HG03342 (cell line): ENCODE results near the gene GALNT17.
"Not testable (repeated sequence)": the region's sequence is repeated elsewhere in the genome, so short reads cannot be mapped to it uniquely, and the experiment has no call there.

Experiments used
- ATAC-seq: cut with Tn5 transposase; IDR thresholded peaks from one replicate; pipeline ENCODE4 v1.9.1; 2021; ENCODE audit warnings: mild to moderate bottlenecking, moderate library complexity; ENCODE audit not compliant: unreplicated experiment

GALNT17 gene

GRCh38 chr7:71229699-71230098, 97.8 kb downstream of the GALNT17 start:
- no peak for ATAC-seq

DNA sequence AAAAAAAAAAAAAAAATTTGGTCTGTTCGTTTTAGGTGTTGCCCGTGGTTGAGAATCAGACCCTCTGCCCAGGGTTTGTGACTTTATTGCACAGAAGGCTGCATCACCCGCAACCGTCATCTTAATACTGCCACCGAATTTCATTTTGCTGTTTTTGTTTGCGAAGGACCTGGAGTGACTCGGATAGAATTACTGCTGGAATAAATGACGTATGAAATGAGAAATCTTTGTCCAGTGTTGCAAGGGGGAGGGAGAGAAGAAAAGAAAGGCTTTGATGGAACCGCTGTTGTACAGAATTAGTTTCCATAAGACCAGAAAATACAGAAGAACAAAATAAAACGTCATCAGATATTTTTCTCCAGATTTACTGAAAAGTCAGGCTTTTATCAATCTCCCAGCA, 103.3 kb downstream of the GALNT17 start:
- ATAC-seq: no peak

GRCh38 chr7:71236230-71237105, 104.5 kb downstream of the GALNT17 start:
- no peak for ATAC-seq

GRCh38 chr7:71237945-71238344, 106.0 kb downstream of the GALNT17 start:
- no peak for ATAC-seq

GRCh38 chr7:71238581-71239295, 106.8 kb downstream of the GALNT17 start:
- no peak for ATAC-seq

DNA sequence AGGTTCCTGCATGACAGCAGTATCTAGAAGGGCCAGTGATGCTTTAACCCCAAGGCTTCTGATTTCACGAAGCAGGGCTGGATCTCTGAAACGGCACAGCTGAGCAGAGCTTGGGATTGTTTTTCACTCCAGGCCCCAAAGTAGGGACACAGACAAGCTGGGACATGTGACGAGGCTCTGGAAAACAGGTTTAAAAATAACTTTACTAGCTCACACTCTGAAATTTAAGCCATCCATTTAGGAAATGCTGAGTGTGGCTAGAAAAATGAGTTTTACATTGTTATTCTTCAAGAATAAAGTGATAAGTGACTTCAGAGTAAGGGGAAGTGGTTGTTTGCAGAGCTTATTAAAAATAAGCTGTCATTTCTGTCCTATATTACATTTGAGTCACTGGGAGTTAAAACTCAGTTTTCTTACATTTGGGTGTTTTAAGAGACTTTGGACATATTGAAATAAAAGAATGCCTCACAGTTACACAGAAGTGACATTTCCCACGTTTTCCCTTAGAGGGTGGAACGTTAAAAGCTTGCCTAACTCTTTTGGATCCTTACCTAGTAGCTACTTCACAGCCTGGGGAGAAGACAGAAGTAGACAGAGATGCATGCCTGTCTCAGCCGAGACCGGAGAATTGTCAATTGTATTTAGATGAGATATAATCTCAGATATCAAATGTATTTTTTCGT, 107.8 kb downstream of the GALNT17 start:
- ATAC-seq: no peak

DNA sequence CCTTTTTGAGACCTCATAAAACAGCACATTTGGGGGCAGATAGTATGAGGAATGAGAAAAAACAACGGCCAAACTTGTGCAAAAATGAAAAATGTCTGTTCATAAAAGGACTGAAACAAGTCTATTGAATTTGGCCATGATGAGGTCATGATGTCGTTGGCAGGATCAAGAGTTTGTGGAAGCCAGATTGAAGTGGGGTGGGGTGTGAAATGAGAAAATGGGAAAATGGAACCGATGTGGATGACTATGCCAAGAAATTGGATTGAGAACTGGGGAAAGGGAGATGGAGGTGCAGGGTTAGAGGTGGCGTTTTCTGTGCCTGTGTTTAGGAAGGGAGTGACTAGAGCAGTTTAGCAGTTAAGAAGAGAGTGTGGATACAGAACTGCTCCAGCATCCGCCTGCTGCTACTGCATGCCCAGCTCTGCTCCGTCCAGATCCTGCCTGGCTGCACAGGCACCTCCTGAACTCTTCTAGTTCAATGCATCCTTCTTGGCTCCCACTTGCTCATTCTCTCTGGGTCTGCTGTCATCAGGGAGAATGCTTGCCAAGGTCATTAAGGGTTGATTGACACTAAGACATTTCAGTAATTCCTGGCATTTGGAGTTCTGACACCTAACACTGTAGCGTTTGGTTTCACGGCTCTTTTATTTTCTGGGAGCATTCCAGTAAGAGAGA, 111.9 kb downstream of the GALNT17 start:
- ATAC-seq: no peak

- no peak for ATAC-seq
Measured at GRCh38 chr7:71245038-71245437, 113.1 kb downstream of the GALNT17 start.

DNA sequence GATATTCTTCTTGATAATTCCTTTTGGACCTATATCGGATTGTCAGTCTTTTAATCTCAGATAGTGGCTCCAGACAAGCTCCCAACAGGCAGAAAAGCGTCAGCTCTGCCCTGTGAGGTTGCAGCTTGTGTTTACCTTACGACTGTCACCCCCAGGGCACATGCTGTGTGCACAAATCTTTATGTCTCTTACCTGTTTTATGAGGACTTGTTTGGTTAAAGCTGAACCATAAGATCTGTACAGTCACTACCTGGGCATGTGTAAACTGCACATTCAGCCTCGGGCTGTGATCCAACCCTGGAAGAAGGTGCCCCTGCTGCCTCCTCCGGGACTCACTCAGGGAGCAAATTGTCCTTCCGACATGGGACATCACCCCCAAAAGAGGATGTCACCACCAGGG, 119.8 kb downstream of the GALNT17 start:
- ATAC-seq: no peak

GRCh38 chr7:71254751-71255150, 122.8 kb downstream of the GALNT17 start:
- ATAC-seq: no peak

DNA sequence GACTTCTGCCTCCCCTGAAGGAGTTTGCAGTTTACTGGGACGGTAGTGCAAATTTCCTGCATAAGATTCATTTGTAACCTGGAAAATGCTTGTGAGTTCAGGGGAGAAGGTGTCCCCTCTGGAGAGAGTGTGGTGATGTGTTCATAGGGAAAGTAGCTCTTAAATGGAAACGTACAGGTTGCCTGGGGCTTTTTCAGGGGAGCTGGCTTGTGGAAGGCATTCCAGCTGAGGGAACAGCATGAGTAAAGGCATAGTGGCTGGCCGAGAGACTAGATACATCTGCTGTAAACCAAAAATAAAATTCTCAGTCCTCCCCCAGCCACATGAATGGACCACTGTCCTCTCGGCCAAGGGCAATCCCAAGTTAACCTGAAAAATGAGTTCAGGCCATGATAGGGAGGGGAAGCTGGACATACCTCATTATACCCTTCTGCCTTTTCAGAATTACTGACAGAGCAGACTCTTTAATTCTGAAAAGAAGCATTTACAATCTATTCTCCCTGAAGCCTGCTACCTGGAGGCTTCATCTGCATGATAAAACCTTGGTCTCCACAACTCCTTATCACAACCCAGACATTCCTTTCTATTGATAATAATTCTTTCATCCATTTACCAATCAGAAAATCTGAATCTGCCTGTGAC, 123.7 kb downstream of the GALNT17 start:
- no peak for ATAC-seq

DNA sequence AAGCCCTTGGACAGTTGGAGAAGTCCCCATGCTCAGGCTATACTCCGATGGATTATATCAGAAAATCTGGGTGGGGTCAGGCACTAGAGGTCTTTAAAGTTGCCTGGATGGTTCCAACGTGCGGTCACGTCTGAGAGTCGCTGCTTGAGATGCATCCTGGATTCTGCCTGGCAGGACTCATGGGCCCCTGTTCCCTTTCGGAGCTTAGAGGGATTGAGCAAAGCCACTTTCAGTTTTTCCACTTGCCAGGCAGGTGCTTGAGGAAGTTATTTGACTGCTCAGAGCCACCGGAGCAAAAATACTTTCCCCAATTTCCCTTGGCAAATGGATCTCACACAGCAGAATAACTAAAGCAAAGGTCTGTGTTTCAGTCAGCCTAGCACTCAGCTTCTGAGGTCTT, 129.1 kb downstream of the GALNT17 start:
- no peak for ATAC-seq

GRCh38 chr7:71262834-71263233, 130.9 kb downstream of the GALNT17 start:
- not testable (repeated sequence) for ATAC-seq

DNA sequence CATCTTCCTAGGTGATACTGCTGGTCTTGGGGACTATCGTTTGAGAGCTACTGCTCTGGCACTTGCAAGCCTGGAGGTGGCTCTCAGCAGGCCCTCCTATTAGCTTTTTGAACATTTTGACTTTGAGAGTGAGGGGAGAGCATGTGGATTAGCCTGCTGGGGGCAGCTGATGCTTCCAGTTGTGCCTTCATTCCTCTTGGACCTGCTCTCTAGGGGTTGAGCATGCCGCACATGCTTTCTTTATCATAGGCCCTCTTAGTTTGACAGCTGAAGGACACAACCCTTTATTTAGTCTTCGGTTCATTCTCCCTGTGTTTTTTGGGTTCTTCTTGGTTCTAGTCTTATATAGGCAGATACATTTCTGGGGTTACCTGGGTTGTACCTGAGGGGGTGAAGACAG, 132.1 kb downstream of the GALNT17 start:
- no peak for ATAC-seq

DNA sequence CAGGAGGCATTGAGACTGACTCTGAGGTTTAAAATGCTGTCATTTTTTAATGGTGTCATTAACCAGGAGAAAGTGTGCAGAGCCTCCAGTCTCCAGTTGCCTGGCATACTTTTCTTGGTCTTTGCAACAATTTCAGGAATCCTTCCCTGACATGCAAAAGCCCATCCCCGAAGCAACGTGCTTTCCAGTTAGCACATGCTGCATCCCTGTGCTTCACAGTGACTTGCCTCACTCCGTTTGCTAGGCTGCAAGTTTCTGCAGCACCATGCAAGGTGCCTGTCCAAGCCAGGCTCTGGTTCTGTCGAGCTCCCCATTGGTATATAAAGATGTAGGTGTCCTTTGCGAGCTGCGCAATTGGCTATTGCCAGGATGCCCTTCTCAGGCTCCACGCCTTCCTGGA, 135.0 kb downstream of the GALNT17 start:
- no peak for ATAC-seq

DNA sequence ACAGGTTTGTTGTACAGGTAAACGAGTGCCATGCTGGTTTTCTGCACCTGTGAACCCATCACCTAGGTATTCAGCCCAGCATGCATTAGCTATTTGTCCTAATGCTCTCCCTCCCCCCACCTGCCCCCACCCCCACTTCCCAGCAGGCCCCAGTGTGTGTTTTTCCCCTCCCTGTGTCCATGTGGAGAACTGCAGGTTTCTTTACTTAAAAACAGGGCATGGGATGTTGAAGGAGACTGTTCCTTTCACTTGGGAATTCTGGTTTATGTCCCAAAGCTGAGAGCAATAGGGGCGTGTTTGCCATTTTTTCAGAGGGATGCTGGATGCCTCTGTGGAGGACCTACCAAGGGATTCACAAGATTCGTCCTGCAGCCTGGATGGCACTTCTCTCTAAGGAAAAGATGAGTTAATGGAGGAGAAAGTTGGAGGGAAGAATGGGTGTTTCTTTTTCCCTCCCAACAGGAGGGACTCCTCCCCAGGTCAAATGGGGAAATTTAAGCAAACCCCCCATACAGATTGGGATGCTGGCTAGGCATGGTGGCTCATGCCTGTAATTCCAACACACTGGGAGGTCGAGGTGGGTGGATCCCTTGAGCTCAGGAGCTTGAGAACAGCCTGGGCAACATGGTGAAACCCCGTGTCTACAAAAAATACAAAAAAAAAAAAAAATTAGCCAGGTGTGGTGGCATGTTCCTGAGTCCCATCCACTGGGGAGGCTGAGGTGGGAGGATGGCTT, 136.0 kb downstream of the GALNT17 start:
- ATAC-seq: no peak

- ATAC-seq: no peak
Measured at GRCh38 chr7:71270558-71270957, 138.6 kb downstream of the GALNT17 start.

DNA sequence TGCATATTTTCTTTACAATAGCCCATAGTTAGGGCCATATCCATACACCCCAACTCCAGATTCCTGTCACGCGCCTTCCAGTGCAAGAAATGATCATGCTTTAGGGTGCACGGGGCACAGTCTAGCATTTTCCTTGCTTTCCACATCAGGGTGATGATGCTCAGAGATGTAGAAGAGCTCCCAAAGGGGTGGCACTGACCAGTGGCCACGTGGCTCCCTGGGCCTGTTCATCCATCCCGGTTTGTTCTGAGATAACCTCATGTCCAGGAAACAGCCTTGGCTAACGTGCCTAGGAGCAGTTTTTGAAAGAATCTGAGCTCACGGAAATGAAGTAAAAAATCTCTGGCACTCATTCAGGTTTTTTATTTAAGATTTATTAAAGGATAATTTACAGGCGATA, 139.3 kb downstream of the GALNT17 start:
- ATAC-seq: no peak

DNA sequence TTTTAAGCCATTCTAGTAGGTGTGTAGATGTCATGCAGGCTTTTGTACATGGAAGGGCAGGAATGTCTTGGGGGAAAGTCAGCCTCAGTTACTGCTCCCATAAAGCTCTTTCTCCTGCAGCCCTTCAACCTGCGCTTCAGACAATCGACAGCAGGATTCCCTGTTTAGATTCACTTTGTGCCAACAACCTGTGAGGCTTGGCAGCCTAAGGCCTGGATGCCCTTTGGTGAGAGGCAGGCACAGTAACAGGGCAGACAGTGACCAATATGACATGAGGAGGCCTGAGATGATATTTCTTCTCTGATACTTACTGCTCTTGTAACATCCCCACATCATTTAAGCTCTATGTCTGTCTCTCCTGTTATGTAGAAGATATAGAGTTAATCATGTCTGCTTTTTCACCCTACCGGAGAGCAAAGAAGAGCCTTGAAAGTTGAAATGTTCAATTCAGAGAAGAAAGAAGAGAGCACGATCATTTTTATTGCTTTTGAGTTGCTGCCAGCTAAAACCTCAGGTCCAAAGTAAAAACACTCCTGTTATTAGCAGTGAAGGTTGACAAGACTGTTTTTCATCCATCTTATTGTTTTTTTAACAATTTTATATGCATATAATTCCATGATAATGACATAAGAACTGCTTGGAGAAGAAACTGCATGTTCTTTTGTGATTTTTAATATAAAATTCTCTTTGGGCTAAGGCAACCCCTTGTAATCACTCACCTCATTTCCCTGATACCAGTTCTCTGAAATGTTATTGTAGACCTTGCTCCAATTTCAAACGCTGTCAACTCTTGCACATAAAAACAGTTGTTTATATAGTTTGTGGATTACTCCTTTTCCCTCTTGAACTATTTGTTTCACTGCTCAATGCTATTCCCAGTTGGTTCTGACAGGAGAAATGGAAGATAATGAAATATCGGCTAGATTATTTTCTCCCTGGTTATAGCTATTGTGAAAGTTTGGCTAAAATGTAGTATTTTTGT, 140.9 kb downstream of the GALNT17 start:
- no peak for ATAC-seq
